ENCODE results near the gene SOAT2. TPM values are rescaled to one million over a fixed set of nuclear protein-coding genes. Genes with fewer than 3 reads are reported as not detected.

SOAT2 gene, protein sequence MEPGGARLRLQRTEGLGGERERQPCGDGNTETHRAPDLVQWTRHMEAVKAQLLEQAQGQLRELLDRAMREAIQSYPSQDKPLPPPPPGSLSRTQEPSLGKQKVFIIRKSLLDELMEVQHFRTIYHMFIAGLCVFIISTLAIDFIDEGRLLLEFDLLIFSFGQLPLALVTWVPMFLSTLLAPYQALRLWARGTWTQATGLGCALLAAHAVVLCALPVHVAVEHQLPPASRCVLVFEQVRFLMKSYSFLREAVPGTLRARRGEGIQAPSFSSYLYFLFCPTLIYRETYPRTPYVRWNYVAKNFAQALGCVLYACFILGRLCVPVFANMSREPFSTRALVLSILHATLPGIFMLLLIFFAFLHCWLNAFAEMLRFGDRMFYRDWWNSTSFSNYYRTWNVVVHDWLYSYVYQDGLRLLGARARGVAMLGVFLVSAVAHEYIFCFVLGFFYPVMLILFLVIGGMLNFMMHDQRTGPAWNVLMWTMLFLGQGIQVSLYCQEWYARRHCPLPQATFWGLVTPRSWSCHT
- not detected for total RNA-seq

DNA sequence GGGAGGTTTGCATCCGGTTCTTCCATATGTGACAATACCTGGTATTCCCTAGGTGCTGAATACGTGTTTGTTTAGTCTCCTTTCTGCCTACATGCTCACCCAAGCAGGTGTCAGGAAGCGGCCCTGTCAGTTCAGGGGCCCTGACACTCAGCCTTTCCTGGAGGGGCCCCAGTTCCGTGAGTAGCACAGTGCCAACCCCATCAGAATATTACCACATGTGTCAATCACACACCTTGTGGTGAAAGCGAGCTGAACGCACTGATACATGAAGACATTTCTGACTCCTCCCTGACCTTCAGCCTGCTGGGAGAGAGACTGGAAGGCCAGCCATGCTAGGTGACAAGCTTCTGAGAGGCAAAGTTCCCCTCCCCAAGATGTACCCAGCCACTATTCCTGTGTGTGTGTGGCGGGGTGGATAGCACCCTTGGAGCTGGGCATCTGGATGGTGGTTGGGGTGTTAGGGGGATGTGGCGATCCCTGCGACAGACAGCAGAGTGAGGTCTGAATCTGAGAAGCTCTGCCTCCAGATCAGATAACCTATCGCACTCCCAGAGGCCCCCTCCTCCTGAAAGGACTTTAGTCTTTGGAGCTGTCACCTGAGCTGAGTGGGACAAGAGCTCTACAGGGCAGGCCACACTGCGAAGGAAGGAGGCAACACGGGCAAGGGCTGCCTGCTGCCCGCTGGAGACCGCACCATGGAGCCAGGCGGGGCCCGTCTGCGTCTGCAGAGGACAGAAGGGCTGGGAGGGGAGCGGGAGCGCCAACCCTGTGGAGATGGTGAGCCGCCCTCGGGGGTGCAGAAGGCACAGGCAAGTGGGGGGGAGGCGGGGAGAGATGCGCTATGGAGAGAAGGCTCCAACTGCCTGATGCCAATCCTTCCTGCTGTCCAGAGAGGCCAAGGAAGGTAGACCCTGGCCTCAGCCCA, at the start of gene SOAT2:
Gene SOAT2, plus strand, starts transcription at position 604 of the 925 bp plus-strand sequence. Its CDS starts 92 bp downstream, at position 696.

DNA sequence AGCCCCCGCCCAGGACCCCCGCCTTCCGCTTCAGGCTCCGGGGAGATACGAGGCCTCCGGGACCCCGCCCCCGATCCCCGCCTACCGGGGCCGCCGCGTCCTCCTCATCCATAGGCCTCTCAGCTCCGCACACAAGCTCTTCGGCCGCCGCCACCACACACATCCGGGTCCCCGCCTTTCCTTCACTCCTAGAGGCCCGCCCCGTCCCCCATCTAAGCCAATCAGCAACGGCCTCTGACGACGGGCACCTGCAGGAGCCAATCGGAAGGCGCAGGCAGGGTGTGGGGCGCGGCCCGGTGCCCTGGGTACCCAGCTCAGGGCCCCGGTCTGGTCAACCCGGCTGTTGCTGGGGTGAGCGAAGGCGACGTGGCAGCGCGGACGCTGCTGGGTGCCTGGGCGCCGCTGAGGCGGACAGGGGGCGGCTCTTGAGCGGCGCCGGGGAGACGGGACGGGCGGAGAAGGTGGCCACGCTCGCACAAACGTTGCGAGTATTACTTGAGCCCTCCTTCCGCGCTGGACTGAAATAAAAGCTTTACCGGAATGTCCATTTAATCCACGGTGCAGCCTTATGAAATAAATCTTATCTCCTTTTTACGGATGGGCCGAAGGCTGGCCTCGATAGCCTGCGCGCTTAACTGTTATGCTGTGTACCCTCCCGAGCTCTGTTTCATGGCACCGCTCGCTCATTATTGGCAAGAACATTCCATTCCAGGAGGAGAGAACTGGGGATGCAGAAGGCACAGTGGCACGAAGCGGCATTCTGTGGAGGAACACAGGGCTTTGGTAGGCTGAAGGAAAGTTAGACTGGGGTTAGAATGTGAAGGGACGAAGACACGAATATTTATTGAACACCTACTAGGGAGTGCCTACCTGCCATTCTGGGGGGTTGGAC, 23.8 kb upstream of the SOAT2 start, which contains the start of gene SPRYD3:
Gene SPRYD3, minus strand, starts transcription at position 165 of the 892 bp plus-strand sequence. Its CDS starts 57 bp downstream, at position 108.

DNA sequence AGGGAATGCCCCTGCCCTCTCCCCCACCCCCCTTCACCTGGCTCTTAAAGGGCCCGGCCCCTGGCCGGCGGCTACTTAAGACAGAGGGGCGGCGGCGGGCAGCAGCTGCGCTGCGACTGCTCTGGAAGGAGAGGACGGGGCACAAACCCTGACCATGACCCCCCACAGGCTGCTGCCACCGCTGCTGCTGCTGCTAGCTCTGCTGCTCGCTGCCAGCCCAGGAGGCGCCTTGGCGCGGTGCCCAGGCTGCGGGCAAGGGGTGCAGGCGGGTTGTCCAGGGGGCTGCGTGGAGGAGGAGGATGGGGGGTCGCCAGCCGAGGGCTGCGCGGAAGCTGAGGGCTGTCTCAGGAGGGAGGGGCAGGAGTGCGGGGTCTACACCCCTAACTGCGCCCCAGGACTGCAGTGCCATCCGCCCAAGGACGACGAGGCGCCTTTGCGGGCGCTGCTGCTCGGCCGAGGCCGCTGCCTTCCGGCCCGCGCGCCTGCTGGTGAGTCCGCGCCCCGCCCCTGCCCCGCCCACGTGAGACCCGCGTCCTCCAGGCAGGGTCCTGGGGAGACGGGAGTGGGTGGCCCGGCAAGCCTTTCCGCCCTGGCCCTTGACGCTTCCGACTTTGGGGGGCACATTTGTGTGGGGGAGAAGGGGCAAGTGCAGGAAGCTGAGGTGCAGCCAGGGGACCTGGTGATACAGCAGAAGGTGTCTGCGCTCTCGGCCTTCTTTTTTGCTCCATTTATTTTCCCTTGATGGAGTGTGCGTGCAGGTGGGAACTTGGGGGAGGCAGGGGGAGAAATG, 5.5 kb upstream of the SOAT2 start, which contains the start of gene IGFBP6:
Gene IGFBP6, plus strand, starts transcription at position 104 of the 790 bp plus-strand sequence. Its CDS starts 51 bp downstream, at position 155.

Small RNAs within 50 kb of the gene (small RNA-seq; reads per million reads assigned to genes)
- gene HIGD1AP1, result 0 reads per million in 2 donors
- gene MIR6757, result 0 to 0.17 reads per million in 2 donors
- 0 reads per million in 2 donors for gene RNU6-333P

Other genes starting within 250 kb of the SOAT2 start
- under 1 TPM in 1 of 2 donors, not detected in 1; 0.33 TPM for gene KRT8, start 198.4 kb upstream of the SOAT2 start, total RNA-seq
- gene KRT18, start 154.4 kb upstream of the SOAT2 start, total RNA-seq, result 1 to 10 TPM; 1.0 to 6.7 TPM
- 100 to 1,000 TPM; 469 to 648 TPM for gene EIF4B, start 97.0 kb upstream of the SOAT2 start, total RNA-seq
- 10 to 100 TPM; 16.0 to 17.2 TPM for gene TNS2, start 53.4 kb upstream of the SOAT2 start, total RNA-seq
- 10 to 100 TPM; 11.0 to 18.6 TPM for gene SPRYD3, start 24.1 kb upstream of the SOAT2 start, total RNA-seq
- 1 to 10 TPM; 2.1 to 4.3 TPM for gene IGFBP6, start 5.8 kb upstream of the SOAT2 start, total RNA-seq
- 10 to 100 TPM in 1 of 2 donors, 1 to 10 TPM in 1; 10.0 to 11.7 TPM for gene ZNF740, start 77.2 kb downstream of the SOAT2 start, total RNA-seq
- gene CSAD, start 77.4 kb downstream of the SOAT2 start, total RNA-seq, result 10 to 100 TPM in 1 of 2 donors, 1 to 10 TPM in 1; 9.6 to 14.0 TPM
- 1 to 10 TPM; 2.7 to 4.1 TPM for gene ITGB7, start 103.8 kb downstream of the SOAT2 start, total RNA-seq
- gene RARG, start 128.7 kb downstream of the SOAT2 start, total RNA-seq, result 10 to 100 TPM; 18.9 to 34.6 TPM
- gene ESPL1, start 164.8 kb downstream of the SOAT2 start, total RNA-seq, result 10 to 100 TPM; 10.3 to 21.6 TPM
- gene PFDN5, start 192.1 kb downstream of the SOAT2 start, total RNA-seq, result 100 to 1,000 TPM; 174 to 245 TPM
- 10 to 100 TPM; 36.5 to 48.6 TPM for gene MYG1, start 196.2 kb downstream of the SOAT2 start, total RNA-seq
- gene AAAS, start 218.1 kb downstream of the SOAT2 start, total RNA-seq, result 10 to 100 TPM; 48.9 to 57.6 TPM
- not detected for gene SP7, start 232.9 kb downstream of the SOAT2 start, total RNA-seq